ENCODE data around the gene FOXL2NB.
A peak's percentile ranks its signal among the peaks of the same experiment; 100 is the strongest.

FOXL2NB gene

DNA sequence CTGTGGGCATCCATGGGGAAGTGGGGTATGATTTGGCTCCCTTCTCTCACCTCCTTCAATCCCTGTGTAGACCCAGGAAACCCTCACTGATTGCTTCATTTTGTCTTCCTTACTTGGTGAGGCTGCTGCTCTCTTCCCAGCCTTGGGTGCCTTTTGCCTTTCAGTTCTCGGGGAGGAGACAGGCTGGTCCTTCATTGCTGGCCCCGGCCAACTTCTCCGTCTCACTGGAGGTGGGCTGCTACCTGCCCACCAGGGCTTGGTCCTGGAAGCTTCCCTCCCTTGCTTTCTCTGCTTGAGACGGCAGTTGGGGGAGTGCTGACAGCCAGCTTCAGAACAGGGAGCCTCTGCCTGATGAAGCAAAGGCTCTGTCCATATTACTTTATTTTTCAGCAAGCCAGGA is 4.7 kb upstream of the FOXL2NB start:
- DNase-seq (ENCODE audit: low read depth): no peak
- no peak overlapping the region for H3K4me3 ChIP-seq (ENCODE audit: low read depth, low read length)
- TF ChIP-seq, protein P1, sequence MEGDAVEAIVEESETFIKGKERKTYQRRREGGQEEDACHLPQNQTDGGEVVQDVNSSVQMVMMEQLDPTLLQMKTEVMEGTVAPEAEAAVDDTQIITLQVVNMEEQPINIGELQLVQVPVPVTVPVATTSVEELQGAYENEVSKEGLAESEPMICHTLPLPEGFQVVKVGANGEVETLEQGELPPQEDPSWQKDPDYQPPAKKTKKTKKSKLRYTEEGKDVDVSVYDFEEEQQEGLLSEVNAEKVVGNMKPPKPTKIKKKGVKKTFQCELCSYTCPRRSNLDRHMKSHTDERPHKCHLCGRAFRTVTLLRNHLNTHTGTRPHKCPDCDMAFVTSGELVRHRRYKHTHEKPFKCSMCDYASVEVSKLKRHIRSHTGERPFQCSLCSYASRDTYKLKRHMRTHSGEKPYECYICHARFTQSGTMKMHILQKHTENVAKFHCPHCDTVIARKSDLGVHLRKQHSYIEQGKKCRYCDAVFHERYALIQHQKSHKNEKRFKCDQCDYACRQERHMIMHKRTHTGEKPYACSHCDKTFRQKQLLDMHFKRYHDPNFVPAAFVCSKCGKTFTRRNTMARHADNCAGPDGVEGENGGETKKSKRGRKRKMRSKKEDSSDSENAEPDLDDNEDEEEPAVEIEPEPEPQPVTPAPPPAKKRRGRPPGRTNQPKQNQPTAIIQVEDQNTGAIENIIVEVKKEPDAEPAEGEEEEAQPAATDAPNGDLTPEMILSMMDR (IDR thresholded peaks at IDR 0.05; ENCODE audit: low read depth, low read length, missing control alignments): no peak

DNA sequence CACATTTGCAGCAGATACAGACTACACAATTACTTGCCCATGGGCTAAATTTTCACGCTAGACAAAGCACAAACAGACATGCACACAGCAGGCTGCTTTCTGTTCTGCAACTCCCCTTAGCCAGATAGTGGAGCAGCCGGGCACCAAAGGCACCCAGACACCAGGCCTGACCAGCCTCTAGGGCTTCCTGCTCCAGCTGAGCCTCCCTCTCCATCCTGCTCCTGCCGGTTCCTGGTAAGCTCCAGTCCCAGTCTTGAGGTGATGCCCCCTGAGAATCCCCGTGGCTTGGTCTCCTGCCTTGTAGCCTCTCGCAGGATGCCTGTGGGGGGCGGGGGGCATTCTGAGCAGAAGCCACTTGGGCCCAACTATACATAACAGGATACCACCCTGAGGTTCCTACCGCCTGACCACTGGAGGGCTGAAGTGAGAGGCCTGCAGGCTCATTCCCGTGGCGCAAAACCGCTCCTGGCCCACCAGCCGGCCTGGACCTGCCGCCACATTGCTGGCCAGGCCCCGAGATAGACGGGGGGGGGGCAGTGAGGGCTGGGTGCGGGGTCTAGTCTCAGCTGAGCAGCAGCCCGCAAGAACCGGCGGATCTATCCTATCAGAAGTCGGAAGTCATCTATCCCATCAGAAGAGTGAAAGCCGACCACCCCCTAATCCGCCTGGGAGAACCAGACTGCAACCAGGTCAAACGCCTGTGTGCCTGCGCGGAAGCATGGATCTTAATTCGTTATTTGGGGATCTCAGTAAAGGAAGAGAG is 4.0 kb upstream of the FOXL2NB start:
- no peak overlapping the region for H3K4me3 ChIP-seq (ENCODE audit: low read depth, low read length)
- TF ChIP-seq, protein P1 (IDR thresholded peaks at IDR 0.05; ENCODE audit: low read depth, low read length, missing control alignments): no peak
- DNase-seq (ENCODE audit: low read depth): no peak

DNA sequence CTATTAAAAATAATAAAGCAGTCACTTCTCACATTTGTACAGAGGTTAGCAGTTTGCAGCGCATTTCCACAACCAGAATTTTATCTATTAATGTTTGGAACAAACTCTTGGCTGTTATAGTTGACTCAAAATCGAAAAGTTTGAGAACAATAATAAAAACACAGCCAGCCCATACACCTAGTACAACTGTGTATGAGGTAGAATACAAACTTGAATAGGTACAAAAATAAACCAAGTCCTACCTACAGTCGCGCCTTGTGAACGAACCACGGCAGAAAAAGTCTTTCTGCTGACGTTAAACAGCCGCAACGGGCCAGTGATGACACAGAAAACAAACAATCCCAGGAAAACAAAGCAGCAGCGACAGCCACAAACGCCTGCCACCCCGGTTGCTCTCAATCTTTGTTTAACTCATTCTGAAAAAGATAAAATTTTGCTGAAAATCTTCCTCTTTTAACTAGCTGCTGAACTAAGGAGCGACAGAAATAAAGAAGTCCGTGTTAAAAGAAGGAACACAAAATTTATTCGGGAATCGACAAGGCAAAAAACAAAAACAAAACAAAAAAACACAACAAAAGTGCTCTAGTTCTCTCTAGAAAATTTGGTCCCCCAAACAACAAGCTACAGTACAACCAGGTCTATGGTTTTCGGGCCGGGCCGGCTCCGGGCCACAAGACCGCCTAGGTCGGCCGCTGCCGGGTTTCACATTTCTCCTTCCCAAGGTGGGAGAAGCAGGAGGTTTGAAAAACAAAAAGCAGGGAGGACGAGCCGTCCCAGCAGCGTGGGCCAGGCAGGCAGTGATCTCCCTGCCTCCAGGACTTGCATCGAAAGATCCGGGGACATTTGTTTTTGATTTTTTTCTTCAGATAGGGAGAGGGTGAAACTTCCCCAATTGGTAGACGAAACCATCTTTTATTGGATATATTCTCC is 3.0 kb upstream of the FOXL2NB start:
- TF ChIP-seq, protein P1 (IDR thresholded peaks at IDR 0.05; ENCODE audit: low read depth, low read length, missing control alignments): no peak
- DNase-seq (ENCODE audit: low read depth): no peak
- H3K4me3 ChIP-seq (ENCODE audit: low read depth, low read length): no peak overlapping the region

DNA sequence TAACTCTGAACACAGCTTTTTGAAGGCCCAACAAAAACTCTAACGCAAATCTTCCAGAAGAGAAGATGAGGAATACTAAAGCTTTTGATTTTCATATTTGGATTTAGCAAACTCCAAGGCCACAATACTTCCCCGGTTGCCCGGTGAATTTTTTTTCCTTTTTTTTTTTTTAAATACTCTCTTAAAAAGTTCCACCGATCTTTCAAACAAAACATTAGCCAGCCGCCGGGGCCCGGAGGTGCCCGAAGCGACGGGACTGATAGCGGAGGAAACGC is 2.4 kb upstream of the FOXL2NB start:
- H3K4me3 ChIP-seq (ENCODE audit: low read depth, low read length): no peak overlapping the region
- no peak for DNase-seq (ENCODE audit: low read depth)
- TF ChIP-seq, protein P1 (IDR thresholded peaks at IDR 0.05; ENCODE audit: low read depth, low read length, missing control alignments): no peak

DNA sequence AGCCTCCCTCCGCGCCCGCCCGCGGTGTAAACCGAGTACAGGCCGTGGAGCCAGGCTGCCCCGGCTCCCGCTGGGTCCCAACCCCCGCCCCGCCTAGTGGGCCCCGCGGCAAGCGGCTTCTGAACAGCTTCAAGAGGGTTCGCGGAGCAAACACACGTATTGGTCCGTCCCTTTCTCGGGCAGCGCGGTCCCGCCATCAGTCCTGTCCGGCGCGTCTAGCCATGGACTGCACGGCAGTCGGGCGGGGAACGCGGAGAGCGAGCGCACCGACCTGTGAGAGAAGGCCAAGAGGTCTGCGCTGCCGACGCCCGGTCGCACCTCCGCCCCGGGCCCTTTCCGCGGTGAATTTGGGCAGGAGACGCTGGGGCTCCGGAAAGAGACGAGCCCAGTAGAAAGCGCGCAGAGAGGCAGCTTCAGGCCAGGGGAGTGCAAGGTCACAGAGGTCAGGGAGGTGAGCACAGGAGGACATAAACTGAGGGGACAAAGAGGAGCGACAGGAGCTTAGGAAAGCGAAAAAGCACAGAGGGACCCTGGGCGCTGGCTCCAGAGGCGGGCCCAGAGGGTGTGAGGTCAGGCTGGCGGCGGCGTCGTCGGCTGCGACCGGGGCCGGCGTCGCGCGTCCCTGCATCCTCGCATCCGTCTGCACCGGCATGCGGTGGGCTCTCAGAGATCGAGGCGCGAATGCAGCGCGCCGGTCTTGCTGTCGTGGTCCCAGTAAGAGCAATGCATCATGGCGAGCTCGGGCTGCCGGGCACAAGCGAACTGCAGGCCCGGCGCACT is 1.9 kb upstream of the FOXL2NB start:
- TF ChIP-seq, protein P1 (IDR thresholded peaks at IDR 0.05; ENCODE audit: low read depth, low read length, missing control alignments): no peak
- DNase-seq (ENCODE audit: low read depth): no peak
- H3K4me3 ChIP-seq (ENCODE audit: low read depth, low read length): no peak overlapping the region

DNA sequence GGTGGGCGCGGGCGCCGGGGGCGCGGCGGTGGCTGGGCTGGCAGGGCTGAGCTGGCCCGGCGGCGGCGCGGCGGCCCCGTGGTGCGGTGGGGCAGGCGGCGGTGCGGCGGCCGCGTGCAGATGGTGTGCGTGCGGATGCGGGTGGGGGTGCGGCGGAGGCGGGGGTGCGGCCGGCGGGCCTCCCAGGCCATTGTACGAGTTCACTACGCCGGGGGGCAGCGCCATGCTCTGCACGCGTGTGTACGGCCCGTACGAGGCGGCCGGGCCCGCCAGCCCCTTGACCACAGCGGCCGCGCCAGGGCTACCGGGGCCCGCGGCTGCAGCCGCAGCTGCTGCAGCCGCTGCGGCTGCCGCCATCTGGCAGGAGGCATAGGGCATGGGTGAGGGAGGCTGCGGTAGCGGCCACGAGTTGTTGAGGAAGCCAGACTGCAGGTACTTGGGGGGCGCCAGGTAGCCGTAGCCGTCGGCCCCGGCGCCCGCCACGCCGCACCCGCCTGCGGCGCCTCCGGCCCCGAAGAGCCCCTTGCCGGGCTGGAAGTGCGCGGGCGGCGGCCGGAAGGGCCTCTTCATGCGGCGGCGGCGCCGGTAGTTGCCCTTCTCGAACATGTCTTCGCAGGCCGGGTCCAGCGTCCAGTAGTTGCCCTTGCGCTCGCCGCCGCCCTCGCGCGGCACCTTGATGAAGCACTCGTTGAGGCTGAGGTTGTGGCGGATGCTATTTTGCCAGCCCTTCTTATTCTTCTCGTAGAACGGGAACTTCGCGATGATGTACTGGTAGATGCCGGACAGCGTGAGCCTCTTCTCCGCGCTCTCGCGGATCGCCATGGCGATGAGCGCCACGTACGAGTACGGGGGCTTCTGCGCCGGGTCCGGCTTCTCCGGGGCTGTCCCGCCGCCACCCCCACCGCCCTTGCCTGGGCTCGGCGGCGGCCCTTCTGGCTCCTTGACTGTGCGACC is 1.0 kb upstream of the FOXL2NB start:
- DNase-seq (ENCODE audit: low read depth): no peak
- no peak overlapping the region for H3K4me3 ChIP-seq (ENCODE audit: low read depth, low read length)

More for the DNA sequence above, 1.0 kb upstream of the FOXL2NB start:
- TF ChIP-seq, protein P1 (IDR thresholded peaks at IDR 0.05; ENCODE audit: low read depth, low read length, missing control alignments): peak; percentile 25

All from GM12864 (cell line).